ENCODE data around the gene GRIK2. TPM values are rescaled to one million over a fixed set of nuclear protein-coding genes. Genes with fewer than 3 reads are reported as not detected.

The GRIK2 gene
- total RNA-seq, 1 experiment from 2014 or later: 0.55 TPM

GRCh38 chr6:101937108-101937507 is 543.6 kb downstream of the GRIK2 start:
- no TSS peak for BruUV-seq (replicated peaks)
- Histone ChIP-seq H3K4me2 (ENCODE audit: low read length) (no peak overlapping the region), H3K9me2 (replicated peaks; ENCODE audit: low read length) (no peaks in the 10 kb centered on the region), H3K27me3 (ENCODE audit: low read length) (no peaks in the 10 kb centered on the region), H3K9ac (ENCODE audit: low read length) (no peak overlapping the region), H3K27ac (ENCODE audit: low read length) (no peak overlapping the region), H3K4me1 (ENCODE audit: insufficient read depth, low read length) (no peaks in the 10 kb centered on the region), H2AFZ (ENCODE audit: low read length) (no peak overlapping the region), H3F3A (ENCODE audit: low read length, unreplicated experiment) (no peaks in the 10 kb centered on the region), H4K20me1 (ENCODE audit: low read length) (no peaks in the 10 kb centered on the region), H3K79me2 (ENCODE audit: low read length) (no peaks in the 10 kb centered on the region), H3K4me3 (ENCODE audit: low read length) (no peak overlapping the region), H3K9me3 (ENCODE audit: low read length) (no peaks in the 10 kb centered on the region), H3K36me3 (ENCODE audit: low read depth, low read length) (no peaks in the 10 kb centered on the region)
- TF ChIP-seq CTCF (conservative IDR thresholded peaks at IDR 0.05; ENCODE audit: low read depth, low read length): no peak
- no peak for TF ChIP-seq EZH2 (IDR thresholded peaks at IDR 0.05; ENCODE audit: low read length, unreplicated experiment)
- no peak for TF ChIP-seq EZH2phosphoT487 (IDR thresholded peaks at IDR 0.05; ENCODE audit: borderline replicate concordance, low read length)
- ATAC-seq (no peak), DNase-seq (no peak)
- ChIA-PET CTCF (no interaction called here), POLR2A (ENCODE audit: unreplicated experiment) (no interaction called here)
- intact Hi-C loops (cut with micrococcal nuclease): no loop called here

DNA sequence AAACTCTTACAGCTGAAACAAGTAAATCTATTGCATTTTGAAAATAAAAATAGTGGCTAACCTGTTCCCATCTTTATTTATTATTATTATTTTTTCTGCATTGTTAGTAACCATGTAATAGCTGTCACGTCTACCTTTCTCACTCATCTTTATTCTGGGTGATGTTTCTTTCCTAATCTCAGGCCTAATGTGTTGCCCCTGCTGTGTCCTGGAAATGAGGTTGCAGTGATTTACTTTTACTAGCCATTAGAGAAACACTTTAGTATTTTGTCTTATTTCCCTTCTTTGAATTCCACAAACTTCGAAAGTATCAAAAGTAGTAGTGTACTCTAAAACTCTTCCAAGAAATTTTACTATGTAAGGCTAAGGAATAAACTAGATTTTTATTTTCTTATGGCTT is 546.9 kb downstream of the GRIK2 start:
- Histone ChIP-seq H3K36me3 (ENCODE audit: low read depth, low read length) (no peaks in the 10 kb centered on the region), H3K9me3 (ENCODE audit: low read length) (no peaks in the 10 kb centered on the region), H3F3A (ENCODE audit: low read length, unreplicated experiment) (no peaks in the 10 kb centered on the region), H3K4me1 (ENCODE audit: insufficient read depth, low read length) (no peaks in the 10 kb centered on the region), H3K4me2 (ENCODE audit: low read length) (no peak overlapping the region), H3K4me3 (ENCODE audit: low read length) (no peak overlapping the region), H4K20me1 (ENCODE audit: low read length) (no peaks in the 10 kb centered on the region), H3K9ac (ENCODE audit: low read length) (no peak overlapping the region), H2AFZ (ENCODE audit: low read length) (no peak overlapping the region), H3K9me2 (replicated peaks; ENCODE audit: low read length) (no peaks in the 10 kb centered on the region), H3K27ac (ENCODE audit: low read length) (no peak overlapping the region), H3K79me2 (ENCODE audit: low read length) (no peaks in the 10 kb centered on the region), H3K27me3 (ENCODE audit: low read length) (no peaks in the 10 kb centered on the region)
- ATAC-seq (no peak), DNase-seq (no peak)
- no TSS peak for BruUV-seq (replicated peaks)
- ChIA-PET POLR2A (ENCODE audit: unreplicated experiment) (no interaction called here), CTCF (no interaction called here)
- intact Hi-C loops (cut with micrococcal nuclease): no loop called here
- TF ChIP-seq EZH2 (IDR thresholded peaks at IDR 0.05; ENCODE audit: low read length, unreplicated experiment) (no peak), CTCF (conservative IDR thresholded peaks at IDR 0.05; ENCODE audit: low read depth, low read length) (no peak), EZH2phosphoT487 (IDR thresholded peaks at IDR 0.05; ENCODE audit: borderline replicate concordance, low read length) (no peak)

DNA sequence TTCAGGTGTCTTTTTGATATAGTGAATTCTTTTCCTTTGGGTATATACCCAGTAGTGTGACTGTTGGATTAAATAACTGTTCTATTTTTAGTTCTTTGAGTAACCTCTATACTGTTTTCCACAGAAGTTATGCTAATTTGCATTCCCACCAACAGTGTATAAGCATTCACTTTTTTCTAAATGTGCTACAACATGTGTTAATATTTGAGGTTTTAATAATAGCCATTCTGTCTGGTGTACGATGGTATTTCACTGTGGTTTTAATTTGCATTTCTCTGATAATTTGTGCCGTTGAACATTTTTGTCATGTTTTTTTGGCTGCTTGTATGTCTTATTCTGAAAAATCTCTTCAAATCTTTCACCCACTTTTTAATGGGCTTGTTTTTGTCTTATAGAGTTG is 563.5 kb downstream of the GRIK2 start:
- H3K9me2 ChIP-seq (replicated peaks; ENCODE audit: low read length): no peaks in the 10 kb centered on the region
- no TSS peak for BruUV-seq (replicated peaks)
- H3K4me2 ChIP-seq (ENCODE audit: low read length): no peak overlapping the region
- no peak overlapping the region for H2AFZ ChIP-seq (ENCODE audit: low read length)
- ChIA-PET POLR2A (ENCODE audit: unreplicated experiment) (no interaction called here), CTCF (no interaction called here)
- no peaks in the 10 kb centered on the region for H3K36me3 ChIP-seq (ENCODE audit: low read depth, low read length)
- H3K79me2 ChIP-seq (ENCODE audit: low read length): no peaks in the 10 kb centered on the region
- DNase-seq: no peak
- no peaks in the 10 kb centered on the region for H3K4me1 ChIP-seq (ENCODE audit: insufficient read depth, low read length)
- no peaks in the 10 kb centered on the region for H3F3A ChIP-seq (ENCODE audit: low read length, unreplicated experiment)
- TF ChIP-seq EZH2 (IDR thresholded peaks at IDR 0.05; ENCODE audit: low read length, unreplicated experiment): no peak
- no peak for TF ChIP-seq EZH2phosphoT487 (IDR thresholded peaks at IDR 0.05; ENCODE audit: borderline replicate concordance, low read length)
- no peak for TF ChIP-seq CTCF (conservative IDR thresholded peaks at IDR 0.05; ENCODE audit: low read depth, low read length)
- H3K9ac ChIP-seq (ENCODE audit: low read length): no peak overlapping the region
- no peak for ATAC-seq
- intact Hi-C loops (cut with micrococcal nuclease): no loop called here
- H3K9me3 ChIP-seq (ENCODE audit: low read length): no peaks in the 10 kb centered on the region
- no peaks in the 10 kb centered on the region for H4K20me1 ChIP-seq (ENCODE audit: low read length)
- no peaks in the 10 kb centered on the region for H3K27me3 ChIP-seq (ENCODE audit: low read length)
- H3K4me3 ChIP-seq (ENCODE audit: low read length): no peak overlapping the region
- H3K27ac ChIP-seq (ENCODE audit: low read length): no peak overlapping the region
